Ishikawa (cell line): ENCODE results near the gene ZDHHC19.

Experiments used
- CEBPB ChIP-seq: IDR thresholded peaks from 2 replicates; pipeline ENCODE4 v1.6.1; 2012
- CREB1 ChIP-seq: IDR thresholded peaks from 2 replicates; pipeline ENCODE4 v1.6.1; 2012; ENCODE audit warnings: low read depth
- EGR1 ChIP-seq: IDR thresholded peaks from 2 replicates; pipeline ENCODE4 v1.6.1; 2012
- FOXM1 ChIP-seq: IDR thresholded peaks from 2 replicates; pipeline ENCODE4 v1.6.1; 2012; ENCODE audit warnings: low read depth, borderline replicate concordance
- TAF1 ChIP-seq: IDR thresholded peaks from 2 replicates; pipeline ENCODE4 v1.6.1; 2012; ENCODE audit warnings: low read depth, mild to moderate bottlenecking
- TEAD4 ChIP-seq: IDR thresholded peaks from 2 replicates; pipeline ENCODE4 v1.6.1; 2012
- YY1 ChIP-seq: IDR thresholded peaks from 2 replicates; pipeline ENCODE4 v1.6.1; 2012; ENCODE audit warnings: low read depth
- TF ChIP-seq, protein P1 (sequence below): IDR thresholded peaks from 2 replicates; pipeline ENCODE4 v1.6.1; 2012; ENCODE audit warnings: low read depth, mild to moderate bottlenecking
- TF ChIP-seq, protein P2 (sequence below): IDR thresholded peaks from 2 replicates; pipeline ENCODE4 v1.6.1; 2012

DNA sequence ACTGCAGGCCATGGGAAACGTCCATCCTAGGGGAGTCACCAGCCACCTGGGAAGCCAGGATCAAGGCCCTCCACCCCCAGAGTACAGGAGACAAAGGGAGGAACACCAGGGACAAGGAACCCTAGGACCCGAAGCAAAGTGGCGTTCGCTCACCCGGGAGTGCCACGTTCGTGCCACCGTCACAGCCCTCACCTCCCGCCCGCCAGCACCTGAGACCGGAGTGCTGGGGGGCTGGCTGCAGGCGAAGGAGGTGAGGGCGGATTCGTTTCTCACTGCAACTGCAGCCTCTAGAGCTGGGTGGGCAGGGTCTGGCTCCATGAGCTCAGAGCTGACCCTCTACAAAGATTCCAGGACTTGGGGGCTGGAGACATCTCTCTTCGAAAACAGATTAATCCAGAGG is 26.3 kb downstream of the ZDHHC19 start:
- TF ChIP-seq, protein P1, sequence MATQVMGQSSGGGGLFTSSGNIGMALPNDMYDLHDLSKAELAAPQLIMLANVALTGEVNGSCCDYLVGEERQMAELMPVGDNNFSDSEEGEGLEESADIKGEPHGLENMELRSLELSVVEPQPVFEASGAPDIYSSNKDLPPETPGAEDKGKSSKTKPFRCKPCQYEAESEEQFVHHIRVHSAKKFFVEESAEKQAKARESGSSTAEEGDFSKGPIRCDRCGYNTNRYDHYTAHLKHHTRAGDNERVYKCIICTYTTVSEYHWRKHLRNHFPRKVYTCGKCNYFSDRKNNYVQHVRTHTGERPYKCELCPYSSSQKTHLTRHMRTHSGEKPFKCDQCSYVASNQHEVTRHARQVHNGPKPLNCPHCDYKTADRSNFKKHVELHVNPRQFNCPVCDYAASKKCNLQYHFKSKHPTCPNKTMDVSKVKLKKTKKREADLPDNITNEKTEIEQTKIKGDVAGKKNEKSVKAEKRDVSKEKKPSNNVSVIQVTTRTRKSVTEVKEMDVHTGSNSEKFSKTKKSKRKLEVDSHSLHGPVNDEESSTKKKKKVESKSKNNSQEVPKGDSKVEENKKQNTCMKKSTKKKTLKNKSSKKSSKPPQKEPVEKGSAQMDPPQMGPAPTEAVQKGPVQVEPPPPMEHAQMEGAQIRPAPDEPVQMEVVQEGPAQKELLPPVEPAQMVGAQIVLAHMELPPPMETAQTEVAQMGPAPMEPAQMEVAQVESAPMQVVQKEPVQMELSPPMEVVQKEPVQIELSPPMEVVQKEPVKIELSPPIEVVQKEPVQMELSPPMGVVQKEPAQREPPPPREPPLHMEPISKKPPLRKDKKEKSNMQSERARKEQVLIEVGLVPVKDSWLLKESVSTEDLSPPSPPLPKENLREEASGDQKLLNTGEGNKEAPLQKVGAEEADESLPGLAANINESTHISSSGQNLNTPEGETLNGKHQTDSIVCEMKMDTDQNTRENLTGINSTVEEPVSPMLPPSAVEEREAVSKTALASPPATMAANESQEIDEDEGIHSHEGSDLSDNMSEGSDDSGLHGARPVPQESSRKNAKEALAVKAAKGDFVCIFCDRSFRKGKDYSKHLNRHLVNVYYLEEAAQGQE = no peak
- TF ChIP-seq EGR1 (no peak), TAF1 (no peak), CEBPB (no peak), CREB1 (no peak), TEAD4 (no peak), YY1 (no peak), FOXM1 (no peak)
- TF ChIP-seq, protein P2, sequence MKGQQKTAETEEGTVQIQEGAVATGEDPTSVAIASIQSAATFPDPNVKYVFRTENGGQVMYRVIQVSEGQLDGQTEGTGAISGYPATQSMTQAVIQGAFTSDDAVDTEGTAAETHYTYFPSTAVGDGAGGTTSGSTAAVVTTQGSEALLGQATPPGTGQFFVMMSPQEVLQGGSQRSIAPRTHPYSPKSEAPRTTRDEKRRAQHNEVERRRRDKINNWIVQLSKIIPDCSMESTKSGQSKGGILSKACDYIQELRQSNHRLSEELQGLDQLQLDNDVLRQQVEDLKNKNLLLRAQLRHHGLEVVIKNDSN = no peak
